ENCODE results near the gene FAM117B. TPM values are rescaled to one million over a fixed set of nuclear protein-coding genes. Genes with fewer than 3 reads are reported as not detected.

Gene FAM117B
- polyA plus RNA-seq, 1 donor (not counting 4 experiments of a cell fraction or from before 2014, with no cell fraction given) = 1.9 TPM

- Histone ChIP-seq H3K9me3 (ENCODE audit: control insufficient read depth, low read depth, low read length) (no peaks in the 10 kb centered on the region), H2AFZ (ENCODE audit: control insufficient read depth, low read length) (no peak overlapping the region), H3K4me3 (ENCODE audit: control insufficient read depth in 2 of 3, extremely low read depth in 1 of 3, insufficient read depth in 2 of 3, low read depth in 1 of 3, low read length in 3 of 3) (no peak overlapping the region), H3K36me3 (ENCODE audit: control insufficient read depth in 2 of 2, extremely low read depth in 1 of 2, insufficient read depth in 2 of 2, low read length in 2 of 2) (no peaks in the 10 kb centered on the region), H3K9ac (ENCODE audit: control insufficient read depth, extremely low read depth, insufficient read depth, low read length) (no peak overlapping the region), H3K4me1 (ENCODE audit: control insufficient read depth, extremely low read depth, insufficient read depth, low read length) (peaks cover 7% of the 10 kb centered on the region), H3K9me1 (ENCODE audit: control insufficient read depth, extremely low read depth, insufficient read depth, low read length) (no peaks in the 10 kb centered on the region), H3K27me3 (ENCODE audit: control insufficient read depth, extremely low read depth, insufficient read depth, low read length) (no peaks in the 10 kb centered on the region), H4K20me1 (ENCODE audit: control insufficient read depth, extremely low read depth, insufficient read depth, low read length) (no peaks in the 10 kb centered on the region), H3K4me2 (ENCODE audit: control insufficient read depth, extremely low read depth, insufficient read depth, low read depth, low read length) (no peak overlapping the region), H3K79me2 (ENCODE audit: control insufficient read depth, insufficient read depth, low read length) (no peaks in the 10 kb centered on the region), H3K27ac (ENCODE audit: control insufficient read depth, insufficient read depth, low read length) (no peak overlapping the region)
- dilution Hi-C loops (cut with MboI; ENCODE audit: extremely low pct_ligation_motif_present, low sequenced_read_pairs) = no loop called here
- no peak for DNase-seq (ENCODE audit: low read depth, low spot score)
- TF ChIP-seq CTCF (optimal IDR thresholded peaks at IDR 0.05 in 1 of 3, IDR thresholded peaks at IDR 0.05 in 1 of 3, conservative IDR thresholded peaks at IDR 0.05 in 1 of 3; ENCODE audit: extremely low read depth in 1 of 3, insufficient read depth in 2 of 3, low read length in 3 of 3) (no peak), EZH2 (IDR thresholded peaks at IDR 0.05; ENCODE audit: low read length) (no peak)
- no peak for FAIRE-seq
These were observed 45.2 kb upstream of the FAM117B start for GRCh38 chr2:202589582-202589949.

GRCh38 chr2:202592566-202592965, 42.2 kb upstream of the FAM117B start:
- no peaks in the 10 kb centered on the region for H3K36me3 ChIP-seq (ENCODE audit: control insufficient read depth in 2 of 2, extremely low read depth in 1 of 2, insufficient read depth in 2 of 2, low read length in 2 of 2)
- H3K9me1 ChIP-seq (ENCODE audit: control insufficient read depth, extremely low read depth, insufficient read depth, low read length) = no peaks in the 10 kb centered on the region
- no peak overlapping the region for H3K27ac ChIP-seq (ENCODE audit: control insufficient read depth, insufficient read depth, low read length)
- no peak for TF ChIP-seq CTCF (optimal IDR thresholded peaks at IDR 0.05 in 1 of 3, IDR thresholded peaks at IDR 0.05 in 1 of 3, conservative IDR thresholded peaks at IDR 0.05 in 1 of 3; ENCODE audit: extremely low read depth in 1 of 3, insufficient read depth in 2 of 3, low read length in 3 of 3)
- TF ChIP-seq EZH2 (IDR thresholded peaks at IDR 0.05; ENCODE audit: low read length) = no peak
- H3K4me2 ChIP-seq (ENCODE audit: control insufficient read depth, extremely low read depth, insufficient read depth, low read depth, low read length) = no peak overlapping the region
- H3K4me1 ChIP-seq (ENCODE audit: control insufficient read depth, extremely low read depth, insufficient read depth, low read length) = peaks cover 7% of the 10 kb centered on the region
- no peak for DNase-seq (ENCODE audit: low read depth, low spot score)
- H3K9ac ChIP-seq (ENCODE audit: control insufficient read depth, extremely low read depth, insufficient read depth, low read length) = no peak overlapping the region
- H2AFZ ChIP-seq (ENCODE audit: control insufficient read depth, low read length) = no peak overlapping the region
- no peak overlapping the region for H3K4me3 ChIP-seq (ENCODE audit: control insufficient read depth in 2 of 3, extremely low read depth in 1 of 3, insufficient read depth in 2 of 3, low read depth in 1 of 3, low read length in 3 of 3)
- H3K27me3 ChIP-seq (ENCODE audit: control insufficient read depth, extremely low read depth, insufficient read depth, low read length) = no peaks in the 10 kb centered on the region
- no peaks in the 10 kb centered on the region for H3K79me2 ChIP-seq (ENCODE audit: control insufficient read depth, insufficient read depth, low read length)
- no peaks in the 10 kb centered on the region for H3K9me3 ChIP-seq (ENCODE audit: control insufficient read depth, low read depth, low read length)
- H4K20me1 ChIP-seq (ENCODE audit: control insufficient read depth, extremely low read depth, insufficient read depth, low read length) = no peaks in the 10 kb centered on the region
- dilution Hi-C loops (cut with MboI; ENCODE audit: extremely low pct_ligation_motif_present, low sequenced_read_pairs) = no loop called here
- no peak for FAIRE-seq
